Stomach (tissue), 4 donors: ENCODE measurements around the gene GAPVD1.

ENCODE experiments used
- POLR2A ChIP-seq, 4 donors: fragments of 450-650 bp; IDR thresholded peaks; one replicate each; pipeline ENCODE4 v1.6.1; 2016; ENCODE audit warnings: antibody characterized with exemption in 4 of 4, control low read depth in 2 of 4, mild to moderate bottlenecking in 1 of 4, moderate library complexity in 1 of 4
- TF ChIP-seq, protein P1 (sequence below), 7 experiments: fragments of 450-650 bp in 4 of 7; fragments of 200-600 bp in 3 of 7; sonication (generic) in 3 of 7; IDR thresholded peaks; one replicate each; pipeline ENCODE4 v1.5.1; 2016 to 2019; ENCODE audit warnings: antibody characterized with exemption in 7 of 7, control low read depth in 2 of 7, mild to moderate bottlenecking in 1 of 7

DNA sequence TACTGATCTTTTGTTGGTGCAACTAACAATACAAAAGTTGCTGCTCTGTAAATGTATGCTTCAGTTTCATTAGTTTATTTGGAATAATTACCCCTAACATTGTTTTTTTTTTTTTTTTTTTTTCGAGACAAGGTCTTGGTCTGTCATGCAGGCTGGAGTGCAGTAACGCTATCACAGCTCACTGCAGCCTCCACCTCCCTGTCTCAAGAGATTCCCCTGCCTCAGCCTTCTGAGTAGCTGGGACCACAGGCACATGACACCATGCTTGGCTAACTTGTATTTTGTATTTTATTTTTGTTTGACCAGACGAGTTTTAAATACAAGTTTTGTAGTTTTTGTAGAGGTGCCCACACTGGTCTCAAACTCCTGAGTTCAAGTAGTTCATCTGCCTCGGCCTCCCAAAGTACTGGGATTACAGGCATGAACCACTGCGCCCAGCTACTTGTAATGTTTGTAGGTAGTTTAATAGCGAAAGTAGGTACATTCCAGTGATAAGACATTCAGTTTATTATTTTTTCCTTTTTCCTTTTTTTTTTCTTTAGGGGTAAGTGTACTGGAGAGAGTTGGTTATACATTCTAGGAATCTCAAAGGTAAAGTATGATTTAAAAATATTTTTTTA, 6.9 kb downstream of the GAPVD1 start:
- TF ChIP-seq, protein P1, sequence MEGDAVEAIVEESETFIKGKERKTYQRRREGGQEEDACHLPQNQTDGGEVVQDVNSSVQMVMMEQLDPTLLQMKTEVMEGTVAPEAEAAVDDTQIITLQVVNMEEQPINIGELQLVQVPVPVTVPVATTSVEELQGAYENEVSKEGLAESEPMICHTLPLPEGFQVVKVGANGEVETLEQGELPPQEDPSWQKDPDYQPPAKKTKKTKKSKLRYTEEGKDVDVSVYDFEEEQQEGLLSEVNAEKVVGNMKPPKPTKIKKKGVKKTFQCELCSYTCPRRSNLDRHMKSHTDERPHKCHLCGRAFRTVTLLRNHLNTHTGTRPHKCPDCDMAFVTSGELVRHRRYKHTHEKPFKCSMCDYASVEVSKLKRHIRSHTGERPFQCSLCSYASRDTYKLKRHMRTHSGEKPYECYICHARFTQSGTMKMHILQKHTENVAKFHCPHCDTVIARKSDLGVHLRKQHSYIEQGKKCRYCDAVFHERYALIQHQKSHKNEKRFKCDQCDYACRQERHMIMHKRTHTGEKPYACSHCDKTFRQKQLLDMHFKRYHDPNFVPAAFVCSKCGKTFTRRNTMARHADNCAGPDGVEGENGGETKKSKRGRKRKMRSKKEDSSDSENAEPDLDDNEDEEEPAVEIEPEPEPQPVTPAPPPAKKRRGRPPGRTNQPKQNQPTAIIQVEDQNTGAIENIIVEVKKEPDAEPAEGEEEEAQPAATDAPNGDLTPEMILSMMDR (IDR thresholded peaks at IDR 0.05) = no peak
- TF ChIP-seq POLR2A (IDR thresholded peaks at IDR 0.05) = no peak
